ENCODE results near the gene TMEM171.

DNA sequence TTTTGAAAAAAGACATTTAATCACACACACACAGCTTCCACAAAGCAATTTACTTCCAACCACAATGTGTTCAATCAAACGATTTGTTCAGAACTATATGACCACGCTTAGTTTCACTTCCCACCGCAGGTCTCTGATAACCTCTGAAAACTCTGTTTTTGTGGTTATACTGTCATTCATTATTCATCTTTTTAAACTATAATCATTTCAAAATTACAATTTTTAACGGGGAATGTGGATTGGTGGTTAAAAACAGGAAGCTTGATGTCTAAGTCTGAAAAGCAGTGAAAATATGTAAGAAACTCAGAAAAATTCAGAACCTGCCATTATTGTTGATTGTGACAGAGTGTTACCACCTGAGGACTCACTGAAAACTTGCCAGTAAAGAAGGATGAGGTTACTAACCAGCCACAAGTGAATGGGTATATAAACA is 39.9 kb downstream of the TMEM171 start:
- TF ChIP-seq, protein P1, sequence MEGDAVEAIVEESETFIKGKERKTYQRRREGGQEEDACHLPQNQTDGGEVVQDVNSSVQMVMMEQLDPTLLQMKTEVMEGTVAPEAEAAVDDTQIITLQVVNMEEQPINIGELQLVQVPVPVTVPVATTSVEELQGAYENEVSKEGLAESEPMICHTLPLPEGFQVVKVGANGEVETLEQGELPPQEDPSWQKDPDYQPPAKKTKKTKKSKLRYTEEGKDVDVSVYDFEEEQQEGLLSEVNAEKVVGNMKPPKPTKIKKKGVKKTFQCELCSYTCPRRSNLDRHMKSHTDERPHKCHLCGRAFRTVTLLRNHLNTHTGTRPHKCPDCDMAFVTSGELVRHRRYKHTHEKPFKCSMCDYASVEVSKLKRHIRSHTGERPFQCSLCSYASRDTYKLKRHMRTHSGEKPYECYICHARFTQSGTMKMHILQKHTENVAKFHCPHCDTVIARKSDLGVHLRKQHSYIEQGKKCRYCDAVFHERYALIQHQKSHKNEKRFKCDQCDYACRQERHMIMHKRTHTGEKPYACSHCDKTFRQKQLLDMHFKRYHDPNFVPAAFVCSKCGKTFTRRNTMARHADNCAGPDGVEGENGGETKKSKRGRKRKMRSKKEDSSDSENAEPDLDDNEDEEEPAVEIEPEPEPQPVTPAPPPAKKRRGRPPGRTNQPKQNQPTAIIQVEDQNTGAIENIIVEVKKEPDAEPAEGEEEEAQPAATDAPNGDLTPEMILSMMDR (IDR thresholded peaks at IDR 0.05) = no peak
- TF ChIP-seq EZH2 (IDR thresholded peaks at IDR 0.05; ENCODE audit: borderline replicate concordance, insufficient read depth, low read depth, low read length, poor library complexity, severe bottlenecking) = no peak

Measured in B cell (primary cell).